ENCODE results near the gene HPN.

GRCh38 chr19:35015270-35015953 lies 26.1 kb upstream of the HPN start:
- no peak for TF ChIP-seq POLR2A (IDR thresholded peaks at IDR 0.05)
- TF ChIP-seq, protein P1, sequence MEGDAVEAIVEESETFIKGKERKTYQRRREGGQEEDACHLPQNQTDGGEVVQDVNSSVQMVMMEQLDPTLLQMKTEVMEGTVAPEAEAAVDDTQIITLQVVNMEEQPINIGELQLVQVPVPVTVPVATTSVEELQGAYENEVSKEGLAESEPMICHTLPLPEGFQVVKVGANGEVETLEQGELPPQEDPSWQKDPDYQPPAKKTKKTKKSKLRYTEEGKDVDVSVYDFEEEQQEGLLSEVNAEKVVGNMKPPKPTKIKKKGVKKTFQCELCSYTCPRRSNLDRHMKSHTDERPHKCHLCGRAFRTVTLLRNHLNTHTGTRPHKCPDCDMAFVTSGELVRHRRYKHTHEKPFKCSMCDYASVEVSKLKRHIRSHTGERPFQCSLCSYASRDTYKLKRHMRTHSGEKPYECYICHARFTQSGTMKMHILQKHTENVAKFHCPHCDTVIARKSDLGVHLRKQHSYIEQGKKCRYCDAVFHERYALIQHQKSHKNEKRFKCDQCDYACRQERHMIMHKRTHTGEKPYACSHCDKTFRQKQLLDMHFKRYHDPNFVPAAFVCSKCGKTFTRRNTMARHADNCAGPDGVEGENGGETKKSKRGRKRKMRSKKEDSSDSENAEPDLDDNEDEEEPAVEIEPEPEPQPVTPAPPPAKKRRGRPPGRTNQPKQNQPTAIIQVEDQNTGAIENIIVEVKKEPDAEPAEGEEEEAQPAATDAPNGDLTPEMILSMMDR (IDR thresholded peaks at IDR 0.05): no peak

Data from Peyer's patch (tissue), 4 donors.